ENCODE results near the gene NRAP.

- TF ChIP-seq CTCF (IDR thresholded peaks at IDR 0.05; ENCODE audit: borderline replicate concordance, extremely low read depth, low read length, poor library complexity, severe bottlenecking) (no peak), EZH2 (IDR thresholded peaks at IDR 0.05; ENCODE audit: borderline replicate concordance, low read depth, low read length, severe bottlenecking) (no peak)
Observed at GRCh38 chr10:113552014-113552413, 111.8 kb downstream of the NRAP start.

Data from DND-41 (cell line).